ENCODE results near the gene SMPD3.

Gene SMPD3

DNA sequence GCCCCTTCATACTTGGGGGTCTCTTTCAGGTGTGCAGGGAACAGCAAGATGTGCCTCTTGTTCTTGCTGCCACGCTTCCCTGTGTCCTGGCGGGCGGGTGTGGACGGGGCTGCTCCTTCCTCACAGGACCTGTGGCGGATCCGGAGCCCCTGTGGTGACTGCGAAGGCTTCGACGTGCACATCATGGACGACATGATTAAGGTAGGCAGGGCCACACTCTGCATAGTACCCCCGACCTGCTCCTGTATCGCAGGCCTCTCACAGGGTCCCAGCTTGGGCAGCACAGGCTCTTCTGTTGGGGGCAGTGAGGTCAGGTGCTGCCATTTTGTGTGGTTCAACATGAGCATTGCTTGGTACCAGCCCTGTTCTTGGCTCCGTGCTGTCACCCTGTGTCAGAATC is 94.9 kb downstream of the SMPD3 start:
- no peak for DNase-seq

DNA sequence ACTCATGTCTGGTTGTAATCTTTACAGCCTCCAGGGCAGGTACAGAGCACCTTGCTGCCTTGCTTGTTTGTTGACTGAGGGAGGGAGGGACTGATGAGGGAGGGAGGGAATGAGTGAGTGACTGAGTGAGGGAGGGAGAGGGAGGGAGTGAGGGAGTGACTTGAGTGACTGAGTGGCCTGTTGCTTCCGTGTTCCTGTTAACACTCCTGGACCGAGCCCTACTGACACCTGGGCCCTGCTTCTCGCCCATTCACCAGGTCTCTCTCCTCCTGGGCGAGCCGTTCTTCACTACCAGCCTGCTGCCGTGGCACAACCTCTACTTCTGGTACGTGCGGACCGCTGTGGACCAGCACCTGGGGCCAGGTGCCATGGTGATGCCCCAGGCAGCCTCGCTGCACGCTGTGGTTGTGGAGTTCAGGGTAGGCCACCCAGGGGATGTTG is 96.3 kb downstream of the SMPD3 start:
- no peak for DNase-seq

DNA sequence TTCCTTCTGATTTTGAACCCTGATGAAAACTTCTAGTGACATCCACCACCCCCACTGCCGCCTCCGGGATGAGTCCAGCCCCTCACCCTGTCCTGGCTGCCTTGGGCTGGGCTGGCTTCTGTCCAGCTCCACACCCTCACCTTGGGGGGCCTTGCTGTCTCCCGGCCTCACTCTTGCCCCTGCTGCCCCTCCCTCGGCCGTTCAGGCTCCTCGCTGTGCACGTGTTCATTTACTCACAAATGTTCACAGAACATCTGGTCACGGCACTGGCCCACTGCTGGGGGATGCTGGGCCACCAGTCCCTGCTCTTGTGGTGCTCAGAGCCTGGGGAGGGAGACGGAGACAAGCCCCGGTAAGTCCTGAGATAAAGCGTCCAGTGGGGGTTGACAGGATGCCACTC is 96.8 kb downstream of the SMPD3 start:
- DNase-seq: no peak

DNA sequence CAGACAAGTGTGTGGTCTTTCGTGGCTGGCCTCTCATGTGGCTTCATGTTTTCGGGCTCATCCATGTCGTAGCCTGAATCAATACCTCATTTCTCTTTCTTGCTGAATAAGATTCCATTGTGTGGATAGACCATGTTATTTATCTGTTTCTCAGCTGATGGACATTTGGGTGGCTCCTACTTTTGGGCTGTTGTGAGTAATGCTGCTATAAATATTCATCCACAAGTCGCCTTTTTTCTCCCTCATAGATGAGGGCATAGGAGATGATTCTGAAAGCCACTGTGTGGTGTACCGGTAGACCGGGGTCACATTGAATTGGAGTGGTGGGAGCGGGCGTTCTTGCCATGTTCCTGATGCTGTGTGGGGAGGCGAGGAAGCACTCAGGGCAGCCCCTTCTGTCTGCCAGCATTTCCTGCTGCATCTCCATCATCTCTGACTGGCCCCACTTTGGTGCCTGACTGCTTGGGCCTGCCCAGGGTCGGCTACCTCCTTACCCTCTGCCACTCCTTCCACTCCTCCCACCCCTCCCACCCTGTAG is 97.4 kb downstream of the SMPD3 start:
- DNase-seq: no peak

DNA sequence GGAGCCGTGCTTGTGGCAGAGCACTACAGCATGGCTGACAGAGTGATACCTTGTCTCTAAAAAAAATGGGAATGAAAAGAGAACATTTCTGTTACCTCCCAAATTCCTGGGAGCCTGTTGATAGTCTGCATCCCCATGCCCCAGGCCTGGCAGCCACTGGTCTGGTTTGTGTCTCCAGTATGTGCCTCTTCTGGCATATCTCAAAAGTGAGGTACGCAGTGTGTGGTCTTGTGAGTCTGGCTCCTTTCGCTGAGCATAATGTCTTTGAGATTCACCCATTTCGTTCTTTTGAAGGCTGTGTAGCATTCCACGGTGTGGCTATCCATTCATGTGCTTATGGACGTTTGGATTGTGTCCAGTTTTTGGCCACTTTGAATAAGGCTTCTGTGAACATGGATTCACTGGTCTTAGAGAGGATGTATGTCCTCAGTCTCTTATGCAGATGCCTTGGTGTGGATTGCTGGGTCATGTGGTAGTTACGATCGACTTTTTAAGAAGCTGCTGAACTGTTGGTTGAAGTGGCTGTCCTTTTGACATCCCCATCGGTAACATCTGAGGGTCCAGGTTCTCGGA is 98.4 kb downstream of the SMPD3 start:
- DNase-seq: no peak

DNA sequence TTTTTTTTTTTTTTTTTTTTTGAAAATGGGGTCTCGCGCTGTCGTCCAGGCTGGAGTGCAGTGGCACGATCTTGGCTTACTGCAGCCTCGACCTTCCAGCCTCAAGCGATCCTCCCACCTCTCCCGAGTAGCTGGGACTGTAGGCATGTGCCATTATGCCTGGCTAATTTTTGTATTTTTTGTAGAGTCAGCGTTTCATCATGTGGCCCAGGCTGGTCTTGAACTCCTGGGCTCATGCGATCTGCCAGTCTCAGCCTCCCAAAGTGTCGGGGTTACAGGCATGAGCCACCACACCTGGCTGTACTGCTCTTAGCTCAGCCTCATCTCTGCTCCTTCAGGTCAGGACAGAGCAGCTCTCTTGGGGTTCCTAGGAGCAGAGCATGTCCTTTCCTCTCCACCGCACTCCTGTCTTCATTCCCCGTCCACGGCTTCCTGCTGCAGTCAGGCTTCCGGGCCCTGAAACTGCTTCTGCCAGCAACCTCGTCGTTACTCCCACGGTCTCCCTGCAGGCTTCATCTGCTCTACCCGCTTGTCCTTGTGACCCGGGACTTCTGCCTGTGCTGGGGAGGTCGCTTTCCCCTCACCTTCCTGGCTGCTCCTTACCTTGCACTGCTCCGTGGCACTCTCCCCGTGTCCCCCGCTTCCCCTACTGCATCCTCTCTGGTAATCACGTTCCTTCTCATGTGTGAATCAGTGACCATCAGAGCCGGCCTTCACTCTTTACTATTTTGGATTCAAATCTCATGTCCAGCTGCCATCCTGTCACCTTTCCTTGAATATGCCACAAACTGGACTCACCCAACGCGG is 99.5 kb downstream of the SMPD3 start:
- no peak for DNase-seq

DNA sequence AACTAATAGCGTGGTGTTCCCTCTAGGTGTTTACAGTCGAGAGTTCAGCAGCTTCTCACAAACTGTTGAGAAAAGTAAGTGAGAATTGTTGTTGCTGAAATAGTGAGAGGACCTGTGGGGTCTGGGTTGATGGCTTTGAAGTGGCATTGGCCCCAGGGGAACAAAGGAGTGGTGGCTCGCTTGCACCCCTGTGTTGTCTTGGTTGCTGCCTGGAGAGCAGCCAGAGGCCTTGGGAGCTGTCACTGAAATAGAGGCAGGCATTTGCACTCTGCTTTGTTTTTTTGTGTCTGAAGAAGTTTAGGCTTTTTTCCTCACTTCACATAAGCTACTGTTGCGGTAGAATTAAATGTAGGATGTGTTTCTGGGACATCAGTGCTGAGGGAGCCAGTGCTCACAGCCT is 100.7 kb downstream of the SMPD3 start:
- DNase-seq: no peak

DNA sequence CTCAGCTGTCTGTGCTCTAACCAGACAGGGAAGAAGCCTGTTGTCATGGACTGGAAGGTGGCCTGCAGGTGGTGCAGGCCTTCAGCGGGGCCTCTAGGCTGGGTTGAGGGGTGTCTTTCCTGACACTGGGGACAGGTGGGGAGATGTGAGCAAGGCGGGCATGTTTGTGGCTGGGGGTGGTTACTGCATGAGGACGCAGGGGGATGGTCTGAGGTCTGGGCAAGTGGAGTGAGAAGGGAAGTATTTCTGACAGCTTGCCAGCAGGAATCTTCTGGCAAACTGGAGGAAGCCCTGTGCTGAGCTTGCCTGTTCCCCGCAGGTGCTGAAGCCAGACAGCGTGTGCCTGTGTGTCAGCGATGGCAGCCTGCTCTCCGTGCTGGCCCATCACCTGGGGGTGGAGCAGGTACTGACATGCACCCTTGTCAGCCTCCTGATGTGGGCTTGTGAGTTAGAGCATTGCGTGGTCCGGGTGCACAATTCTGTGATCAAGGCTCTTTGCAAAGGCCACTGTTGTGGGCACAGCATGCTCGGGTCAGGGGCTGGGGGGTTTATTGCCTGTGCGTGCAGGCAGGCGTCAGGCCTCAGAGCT is 101.3 kb downstream of the SMPD3 start:
- DNase-seq: no peak

DNA sequence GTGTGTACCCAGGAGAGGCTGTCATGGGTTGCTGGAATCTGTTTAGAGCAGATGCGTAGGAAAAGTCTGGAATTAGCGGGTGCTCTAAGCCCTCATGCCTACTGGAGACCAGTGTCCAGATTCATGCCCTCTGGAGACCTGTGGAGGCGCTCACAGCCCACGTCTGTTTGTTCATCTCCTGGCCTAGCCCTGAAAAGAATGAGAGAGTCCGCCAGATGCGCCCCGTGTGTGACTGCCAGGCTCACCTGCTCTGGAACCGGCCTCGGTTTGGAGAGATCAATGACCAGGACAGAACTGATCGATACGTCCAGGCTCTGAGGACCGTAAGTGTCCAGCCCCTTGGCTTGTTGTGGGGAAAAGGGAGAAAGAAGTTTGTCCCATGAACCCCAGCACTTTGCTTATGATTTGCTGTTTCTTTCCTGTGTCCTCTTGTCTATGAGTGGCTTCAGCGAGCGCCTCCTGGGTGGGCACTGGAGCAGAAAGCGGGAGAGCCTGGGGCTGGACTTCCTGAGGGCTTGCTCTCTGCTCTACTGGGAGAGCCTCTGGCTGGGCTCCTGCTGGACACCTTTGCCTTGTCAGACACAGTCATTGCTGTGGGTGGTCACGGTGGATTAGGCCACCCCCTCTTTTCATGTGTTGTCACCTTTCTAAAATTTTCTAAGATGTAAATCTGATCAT is 102.2 kb downstream of the SMPD3 start:
- DNase-seq: no peak

DNA sequence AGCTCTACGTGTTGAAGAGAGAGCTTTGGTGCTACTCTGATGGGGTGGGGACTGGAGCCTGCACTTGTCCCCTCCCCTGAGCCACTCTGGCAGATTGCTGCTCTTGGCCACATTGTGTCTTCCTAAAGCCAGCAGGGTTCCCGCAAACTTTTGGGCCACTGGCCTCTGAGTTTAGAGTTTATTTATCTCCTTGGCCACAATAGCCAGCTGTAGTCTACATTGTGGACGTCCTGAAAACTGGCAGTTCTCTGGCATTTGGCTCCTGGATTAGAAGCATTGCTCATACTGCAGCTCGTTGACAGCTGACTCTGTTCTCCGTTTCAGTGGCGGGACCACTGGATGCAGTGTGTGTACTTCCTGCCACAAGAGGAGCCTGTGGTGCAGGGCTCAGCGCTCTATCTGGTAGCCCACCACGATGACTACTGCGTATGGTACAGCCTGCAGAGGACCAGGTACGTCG is 102.9 kb downstream of the SMPD3 start:
- DNase-seq: no peak

DNA sequence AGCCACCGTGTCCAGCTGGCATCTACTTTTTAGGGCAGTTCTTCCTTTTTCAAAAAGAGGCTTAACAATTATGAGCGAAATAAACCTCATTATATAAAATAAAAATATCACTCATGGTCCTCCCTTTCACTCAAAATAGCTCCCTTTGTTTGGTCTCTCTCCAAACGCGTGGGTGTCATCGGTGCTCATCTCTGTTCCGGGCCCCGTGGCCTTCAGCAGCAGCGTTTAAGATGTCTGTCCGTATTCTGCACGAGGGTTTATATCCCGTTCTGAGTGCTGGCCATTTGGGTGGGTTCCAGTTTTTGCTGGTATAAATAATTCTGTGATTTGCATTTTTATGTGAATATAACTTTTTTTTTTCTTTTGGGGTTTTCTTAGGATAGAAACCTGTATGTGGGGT is 104.1 kb downstream of the SMPD3 start:
- no peak for DNase-seq

DNA sequence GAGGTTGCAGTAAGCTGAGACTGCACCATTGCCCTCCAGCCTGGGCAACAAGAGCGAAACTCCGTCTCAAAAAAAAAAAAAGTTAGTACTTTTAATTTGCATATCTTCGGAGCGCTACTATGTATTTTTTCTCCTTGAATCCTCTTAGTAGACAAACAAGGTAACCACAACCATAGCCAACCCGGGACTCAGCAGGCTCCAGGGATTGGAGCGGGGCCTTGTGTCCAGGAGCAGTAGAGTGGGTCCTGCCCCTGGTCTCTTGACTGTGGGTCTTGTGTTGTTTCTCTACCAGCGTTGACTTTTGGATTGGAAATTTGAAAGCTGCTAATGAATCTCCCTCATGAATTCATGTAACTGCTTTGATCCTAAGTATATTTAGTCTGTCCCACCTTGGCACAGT is 105.2 kb downstream of the SMPD3 start:
- no peak for DNase-seq

DNA sequence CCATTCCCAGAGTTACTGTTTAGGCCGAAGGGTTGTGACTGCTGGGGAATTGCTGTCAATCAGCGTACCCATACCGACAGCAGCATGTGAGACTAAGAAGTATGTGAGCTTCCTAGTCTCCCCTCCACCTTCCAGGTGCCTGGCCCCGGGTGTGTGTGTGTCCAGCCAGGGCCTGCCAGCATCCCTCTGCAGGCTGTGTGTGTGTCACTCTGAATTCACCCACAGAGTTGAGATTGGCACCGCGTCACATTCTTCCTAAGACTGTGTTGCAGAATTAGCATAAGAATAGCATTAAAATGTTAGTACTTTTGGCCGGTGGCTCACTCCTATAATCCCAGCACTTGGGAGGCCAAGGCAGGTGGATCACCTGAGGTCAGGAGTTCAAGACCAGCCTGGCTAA is 105.7 kb downstream of the SMPD3 start:
- no peak for DNase-seq

DNA sequence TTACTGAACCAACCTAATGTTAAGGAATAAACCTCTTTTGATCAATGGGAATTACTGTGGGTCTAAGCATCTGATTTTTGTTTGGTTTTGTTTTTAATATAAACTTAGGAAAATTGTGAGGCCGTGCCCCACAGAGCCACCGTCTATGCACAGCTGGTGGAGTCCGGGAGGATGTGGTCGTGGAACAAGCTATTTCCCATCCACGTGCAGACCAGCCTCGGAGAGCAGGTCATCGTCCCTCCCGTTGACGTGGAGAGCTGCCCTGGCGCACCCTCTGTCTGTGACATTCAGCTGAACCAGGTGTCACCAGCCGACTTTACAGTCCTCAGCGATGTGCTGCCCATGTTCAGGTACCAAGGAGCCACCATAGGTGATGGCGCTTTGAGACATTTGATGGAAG is 109.1 kb downstream of the SMPD3 start:
- DNase-seq: no peak

DNA sequence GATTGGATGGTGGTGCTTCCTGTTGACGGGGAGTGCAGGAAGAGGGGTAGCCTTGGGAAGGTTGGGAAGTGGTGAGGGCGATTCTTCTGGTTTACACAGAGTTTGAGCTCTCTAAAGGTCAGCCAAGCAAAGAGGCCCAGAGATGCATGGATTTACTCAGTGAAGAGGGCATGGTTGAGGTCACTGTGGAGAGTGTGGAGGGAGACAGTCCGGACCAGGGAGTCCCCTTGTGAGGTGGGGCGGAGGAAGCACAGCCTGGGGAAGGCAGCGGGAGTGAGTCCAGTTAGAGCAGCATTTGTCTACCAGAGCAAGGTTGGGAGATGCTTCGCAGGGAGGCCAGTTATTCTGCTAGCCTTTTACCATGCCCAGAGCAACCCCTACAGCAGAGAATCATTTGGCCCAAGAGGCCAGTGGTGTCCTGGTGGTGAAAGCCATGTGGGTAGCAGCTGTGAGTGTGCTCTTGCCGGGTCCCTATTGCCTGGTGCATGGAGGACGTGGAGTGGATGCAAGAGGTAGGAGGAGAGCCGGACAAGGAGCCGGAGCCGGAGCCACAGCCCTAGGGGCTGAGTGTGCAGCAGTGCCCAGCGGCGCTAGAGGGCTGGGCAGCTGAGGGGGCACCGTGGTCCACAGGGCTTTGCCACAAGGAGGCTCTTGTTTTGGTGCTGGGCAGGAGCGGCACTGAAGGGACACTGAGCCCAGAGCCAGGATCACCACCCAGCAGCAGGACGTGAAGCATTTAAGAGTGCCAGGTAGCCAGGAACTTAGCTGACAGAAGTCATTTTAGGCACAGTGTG is 109.8 kb downstream of the SMPD3 start:
- no peak for DNase-seq

DNA sequence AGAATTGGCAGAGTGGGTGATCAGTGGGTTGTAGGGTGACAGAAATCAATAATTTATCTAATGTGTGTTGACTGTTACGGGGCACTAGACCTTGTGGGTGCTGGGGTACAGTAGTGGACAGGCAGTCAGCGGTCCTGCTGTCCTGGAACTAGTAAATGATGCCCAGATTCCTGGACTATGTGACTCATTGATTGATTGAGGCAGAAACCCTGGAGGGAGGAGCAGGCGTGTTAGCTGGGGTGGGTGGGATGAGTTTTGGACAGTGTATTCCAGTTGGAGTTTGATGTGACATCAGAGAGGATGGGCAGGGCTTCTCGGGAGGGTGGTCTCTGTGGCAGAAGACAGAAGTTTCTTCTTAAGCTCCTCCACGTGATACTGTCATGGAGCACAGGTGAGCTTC is 113.1 kb downstream of the SMPD3 start:
- DNase-seq: peak; percentile 6

DNA sequence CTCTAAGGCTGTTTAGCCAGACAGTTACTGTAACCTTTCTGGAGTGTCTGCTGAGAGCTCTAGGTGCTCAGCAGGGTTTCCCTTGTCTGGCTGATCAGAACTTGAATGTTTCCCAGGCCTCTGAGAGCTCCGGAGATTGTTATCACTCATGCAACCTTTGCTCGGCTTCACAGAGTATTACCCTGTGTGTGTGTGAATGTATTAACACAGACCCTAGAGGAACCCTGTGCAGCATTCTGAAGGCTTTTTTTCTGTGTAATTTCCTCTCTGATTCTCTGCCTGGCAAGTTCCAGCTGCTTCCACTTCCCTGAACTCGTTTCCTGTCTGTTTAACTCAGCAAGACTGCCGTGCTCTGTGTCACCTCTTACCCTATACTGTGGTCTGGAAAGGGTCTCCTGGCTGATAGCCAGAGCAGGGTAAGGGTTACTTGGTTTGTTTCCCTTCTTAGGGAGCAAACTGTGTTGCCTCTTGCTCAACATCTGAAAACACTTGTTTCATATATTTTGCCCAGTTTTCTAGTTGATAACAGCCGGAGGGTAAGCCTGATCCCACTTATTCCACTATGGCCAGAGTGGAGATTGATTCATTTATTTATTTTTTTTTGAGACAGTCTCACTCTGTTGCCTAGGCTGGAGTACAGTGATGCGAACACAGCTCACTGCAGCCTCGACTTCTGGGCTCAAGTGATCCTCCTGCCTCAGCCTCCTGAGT is 115.7 kb downstream of the SMPD3 start:
- DNase-seq: no peak

DNA sequence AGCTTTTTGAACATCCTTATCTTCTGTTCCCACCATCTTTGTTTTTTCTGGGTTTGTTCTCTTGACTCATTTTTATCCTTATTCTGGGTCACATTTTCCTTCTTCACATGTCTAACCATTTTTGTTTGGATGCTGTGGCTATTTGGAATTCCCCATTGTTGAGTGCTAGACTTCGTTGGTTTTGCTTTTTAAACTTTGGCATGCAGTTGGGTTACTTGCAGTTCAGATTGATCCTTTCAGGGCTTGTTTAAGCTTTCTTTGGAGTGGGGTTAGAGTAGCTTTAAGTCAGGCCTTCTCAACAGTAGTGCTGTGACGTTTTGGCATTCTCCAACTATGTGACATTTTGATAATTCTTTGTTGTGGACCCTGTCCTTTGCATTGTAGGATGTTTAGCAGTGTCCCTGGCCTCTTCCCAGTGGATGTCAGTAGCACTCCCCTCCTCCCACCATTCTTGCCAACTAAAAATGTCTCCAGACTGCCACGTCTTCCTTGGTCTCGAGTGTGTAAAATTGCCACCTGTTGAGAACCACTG is 116.4 kb downstream of the SMPD3 start:
- peak; percentile 35 for DNase-seq

DNA sequence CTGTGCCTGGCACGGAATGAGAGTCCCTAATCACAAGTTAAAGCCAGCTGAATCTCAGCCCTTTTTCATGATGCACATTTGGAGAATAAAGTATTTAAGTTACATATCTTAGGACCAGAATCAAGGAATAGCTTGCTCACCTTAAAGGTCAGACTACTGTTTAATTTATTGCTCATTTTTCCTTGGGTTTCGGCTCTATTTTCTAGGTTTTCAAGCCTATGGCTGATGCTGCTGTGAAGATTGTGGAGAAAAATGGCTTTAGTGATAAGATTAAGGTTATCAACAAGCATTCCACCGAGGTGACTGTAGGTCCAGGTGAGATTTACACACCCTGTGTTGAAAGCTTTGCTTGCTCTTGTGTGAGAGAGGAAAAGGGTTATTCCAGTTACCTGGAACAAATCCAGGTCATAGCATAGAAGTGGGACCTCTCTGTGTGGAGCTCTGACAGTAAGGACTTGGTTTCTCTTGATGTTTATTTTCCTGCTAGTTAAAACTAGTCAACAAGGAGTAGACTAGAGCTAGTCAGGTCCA is 119.4 kb downstream of the SMPD3 start:
- no peak for DNase-seq

DNA sequence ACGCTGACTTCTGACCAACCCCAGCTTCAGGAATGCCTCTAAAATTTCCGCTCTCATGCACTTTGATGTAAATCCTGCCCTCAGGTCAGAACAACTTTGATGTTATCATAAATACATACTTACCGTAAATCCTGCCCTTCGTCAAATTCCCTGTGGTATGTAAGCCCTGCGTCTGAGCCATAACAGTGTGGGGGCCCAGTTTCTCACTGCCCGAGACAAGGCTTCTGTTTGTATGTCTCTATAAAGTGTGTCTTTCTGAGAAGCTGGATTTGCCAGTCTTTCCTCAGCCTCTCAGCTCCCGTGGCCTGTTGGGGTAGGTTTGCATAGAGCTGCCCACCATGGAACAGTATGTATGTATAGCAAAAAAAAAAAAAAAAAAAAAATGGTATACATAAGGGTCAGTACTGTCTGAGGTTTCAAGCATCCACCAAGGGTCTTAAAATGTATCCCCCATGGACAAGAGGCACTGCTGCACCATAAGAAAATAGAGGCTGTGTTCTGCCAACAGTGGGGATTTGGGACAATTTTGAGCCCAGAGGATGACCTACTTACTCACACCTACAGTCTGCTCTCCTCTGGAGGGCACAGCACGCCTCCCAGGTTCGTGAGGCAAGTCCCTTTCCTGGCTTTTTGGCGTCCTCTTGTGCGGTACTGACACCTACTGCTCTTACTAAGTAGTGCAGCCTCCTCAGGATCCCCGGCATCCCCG is 120.0 kb downstream of the SMPD3 start:
- peak; percentile 75 for DNase-seq
